ENCODE data around the gene ZSCAN22.

GRCh38 chr19:58380037-58380661 lies 53.4 kb downstream of the ZSCAN22 start:
- TF ChIP-seq CTCF (conservative IDR thresholded peaks at IDR 0.05; ENCODE audit: low read length), result no peak
- no peak for TF ChIP-seq EZH2phosphoT487 (IDR thresholded peaks at IDR 0.05; ENCODE audit: borderline replicate concordance)

Measured in Loucy (cell line).